Heart left ventricle (tissue), 13 donors: ENCODE results near the gene KCNJ9.

ENCODE experiments used
- POLR2A ChIP-seq, 2 donors: fragments of 450-650 bp; IDR thresholded peaks; one replicate each; pipeline ENCODE4 v1.6.1; 2017; ENCODE audit warnings: antibody characterized with exemption in 2 of 2, mild to moderate bottlenecking in 2 of 2, moderate library complexity in 2 of 2
- TF ChIP-seq, protein P1 (sequence below), 12 donors: fragments of 200-600 bp; sonication (generic) in 4 of 12; IDR thresholded peaks; one replicate each; pipeline versions ENCODE4 v1.5.0 to v1.8.0; 2018 to 2022; ENCODE audit warnings: antibody characterized with exemption in 12 of 12, mild to moderate bottlenecking in 5 of 12
- donor health status: ischemic (EF 13 %, LVEDD 7.1; RV severe dilation, severe dysfunction).
- donor health status: DM: no; HTN: yes; CAD: no.
- donor health status: DM: no; HTN: no; CAD: no.
- donor health status: ischemic (EF 25% LVEDD 6.9; RV normal size, moderate dysfunction).
- donor health status: ischemic (EF 25% LVEDD 5.7; RV mildly dilated, moderate dysfunction).
- donor health status: ischemic (EF 35%, LVEDD 5.7; RV mildly dilated, moderate dysfunction).
- donor health status: nonischemic (EF 11% LVEDD 7.7; RV severe dilation, severe dysfunction).
- donor health status: DM: yes; HTN: yes; CAD: no.
- donor health status: PGD.
- donor health status: ischemic (EF 29% LVEDD 5.4; RV normal size, mild dysfunction).
- donor health status: nonischemic (EF 23%, LVEDD 6.1; RV moderate dilation, normal function).

DNA sequence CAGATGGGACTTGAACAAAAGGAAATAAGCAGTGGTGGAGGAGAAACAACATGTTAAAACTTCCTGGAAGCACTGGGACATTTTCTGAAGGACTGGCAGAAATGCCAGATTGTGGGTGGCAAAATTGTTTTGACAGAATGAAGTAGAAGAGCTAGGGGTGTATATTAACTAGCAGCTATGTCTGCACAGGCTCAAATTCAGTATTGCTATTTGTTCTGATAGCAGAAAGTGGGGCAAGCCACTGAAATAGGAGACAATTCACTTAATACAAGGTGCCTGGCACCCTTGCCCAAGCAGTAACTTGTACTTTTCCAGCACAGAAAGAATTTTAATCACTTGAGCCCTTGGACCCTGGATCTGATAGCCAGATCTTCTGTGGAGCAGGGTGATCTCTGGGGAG is 37.8 kb upstream of the KCNJ9 start:
- TF ChIP-seq, protein P1, sequence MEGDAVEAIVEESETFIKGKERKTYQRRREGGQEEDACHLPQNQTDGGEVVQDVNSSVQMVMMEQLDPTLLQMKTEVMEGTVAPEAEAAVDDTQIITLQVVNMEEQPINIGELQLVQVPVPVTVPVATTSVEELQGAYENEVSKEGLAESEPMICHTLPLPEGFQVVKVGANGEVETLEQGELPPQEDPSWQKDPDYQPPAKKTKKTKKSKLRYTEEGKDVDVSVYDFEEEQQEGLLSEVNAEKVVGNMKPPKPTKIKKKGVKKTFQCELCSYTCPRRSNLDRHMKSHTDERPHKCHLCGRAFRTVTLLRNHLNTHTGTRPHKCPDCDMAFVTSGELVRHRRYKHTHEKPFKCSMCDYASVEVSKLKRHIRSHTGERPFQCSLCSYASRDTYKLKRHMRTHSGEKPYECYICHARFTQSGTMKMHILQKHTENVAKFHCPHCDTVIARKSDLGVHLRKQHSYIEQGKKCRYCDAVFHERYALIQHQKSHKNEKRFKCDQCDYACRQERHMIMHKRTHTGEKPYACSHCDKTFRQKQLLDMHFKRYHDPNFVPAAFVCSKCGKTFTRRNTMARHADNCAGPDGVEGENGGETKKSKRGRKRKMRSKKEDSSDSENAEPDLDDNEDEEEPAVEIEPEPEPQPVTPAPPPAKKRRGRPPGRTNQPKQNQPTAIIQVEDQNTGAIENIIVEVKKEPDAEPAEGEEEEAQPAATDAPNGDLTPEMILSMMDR (IDR thresholded peaks at IDR 0.05) = no peak
- no peak for TF ChIP-seq POLR2A (IDR thresholded peaks at IDR 0.05)
